GM12892 (cell line): ENCODE data around the gene PRR23C.

Source experiments
- POLR2A ChIP-seq: IDR thresholded peaks from 2 replicates; pipeline ENCODE4 v1.6.1; 2011; ENCODE audit warnings: low read depth, low read length, control low read depth
- POLR2AphosphoS5 ChIP-seq: IDR thresholded peaks from 2 replicates; pipeline ENCODE4 v1.6.1; 2011; ENCODE audit warnings: low read depth, low read length, control low read depth
- TAF1 ChIP-seq: IDR thresholded peaks from 2 replicates; pipeline ENCODE4 v1.6.1; 2011; ENCODE audit warnings: low read depth, mild to moderate bottlenecking, control low read depth, low read length, borderline replicate concordance

- no peak for TF ChIP-seq TAF1
- TF ChIP-seq POLR2AphosphoS5, result no peak
- TF ChIP-seq POLR2A, result no peak
Observed at GRCh38 chr3:139016430-139017048, 28.2 kb downstream of the PRR23C start.
